NCI-H82 (cell line): ENCODE data around the gene ADH1C.

Experiments
- DNase-seq: peaks from one replicate; lab custom pipeline; 2025; lab: John Stamatoyannopoulos, UW

ADH1C gene

GRCh38 chr4:99301376-99302164, 51.0 kb downstream of the ADH1C start:
- no peak for DNase-seq

GRCh38 chr4:99300934-99301333, 51.6 kb downstream of the ADH1C start:
- DNase-seq, result peak; percentile 81

- DNase-seq, result no peak
Observed at GRCh38 chr4:99293357-99293756, 59.2 kb downstream of the ADH1C start.

GRCh38 chr4:99290848-99291786, 61.4 kb downstream of the ADH1C start, which contains the start of gene ADH1A:
ADH1A (minus strand) TSS chr4:99290985; CDS start chr4:99290914, 71 bp downstream.
- DNase-seq, result no peak
